Nephron progenitor cell (in vitro differentiated cells): ENCODE results near the gene WDR48.

Experiments
- DNase-seq: peaks from one replicate; pipeline ENCODE4 v3.0.0; 2021
- H3K27ac Mint-ChIP-seq: 2 replicates; pipeline ENCODE4 v1.8.0; 2021; ENCODE audit warnings: mild to moderate bottlenecking, moderate library complexity, mixed read lengths
- H3K27me3 Mint-ChIP-seq: 2 replicates; pipeline ENCODE4 v1.8.0; 2021; ENCODE audit warnings: mild to moderate bottlenecking, low read depth, mixed read lengths; ENCODE audit not compliant: poor library complexity
- H3K36me3 Mint-ChIP-seq: 2 replicates; pipeline ENCODE4 v1.8.0; 2021; ENCODE audit warnings: low read depth, mixed read lengths
- H3K4me1 Mint-ChIP-seq: 2 replicates; pipeline ENCODE4 v1.8.0; 2021; ENCODE audit warnings: mixed read lengths
- H3K4me3 Mint-ChIP-seq: 2 replicates; pipeline ENCODE4 v1.8.0; 2021; ENCODE audit warnings: mild to moderate bottlenecking, moderate library complexity, mixed read lengths
- H3K9me3 Mint-ChIP-seq: 2 replicates; pipeline ENCODE4 v1.8.0; 2021; ENCODE audit warnings: mild to moderate bottlenecking, moderate library complexity, mixed read lengths
- TF ChIP-seq, protein P1 (sequence below): fragments of 200-600 bp; sonication (generic); IDR thresholded peaks from 2 replicates; pipeline ENCODE4 v1.5.0; 2021; ENCODE audit warnings: antibody characterized with exemption

WDR48 gene

DNA sequence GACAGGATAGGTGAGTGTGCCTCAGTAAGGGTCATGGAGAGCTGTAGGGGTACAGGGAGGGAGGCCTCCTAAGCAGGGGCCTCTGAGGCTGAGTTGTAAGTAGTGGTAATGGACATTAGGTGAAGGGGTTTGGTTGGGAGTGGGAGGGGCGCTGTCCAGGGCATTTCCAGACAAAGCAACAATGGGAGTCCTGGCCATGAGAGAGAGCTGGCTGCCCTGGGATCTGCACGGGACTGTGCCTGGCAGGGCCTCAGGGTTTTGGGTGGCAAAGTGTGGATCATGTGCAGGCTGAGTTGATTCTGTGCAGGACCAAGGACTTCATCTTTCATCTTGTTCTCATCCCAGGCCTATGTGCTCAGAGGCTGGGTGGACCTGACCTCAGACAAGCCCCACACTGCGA, 60.3 kb downstream of the WDR48 start:
- H3K27ac Mint-ChIP-seq, result no peak overlapping the region
- no peak for DNase-seq
- no peak overlapping the region for H3K4me3 Mint-ChIP-seq

DNA sequence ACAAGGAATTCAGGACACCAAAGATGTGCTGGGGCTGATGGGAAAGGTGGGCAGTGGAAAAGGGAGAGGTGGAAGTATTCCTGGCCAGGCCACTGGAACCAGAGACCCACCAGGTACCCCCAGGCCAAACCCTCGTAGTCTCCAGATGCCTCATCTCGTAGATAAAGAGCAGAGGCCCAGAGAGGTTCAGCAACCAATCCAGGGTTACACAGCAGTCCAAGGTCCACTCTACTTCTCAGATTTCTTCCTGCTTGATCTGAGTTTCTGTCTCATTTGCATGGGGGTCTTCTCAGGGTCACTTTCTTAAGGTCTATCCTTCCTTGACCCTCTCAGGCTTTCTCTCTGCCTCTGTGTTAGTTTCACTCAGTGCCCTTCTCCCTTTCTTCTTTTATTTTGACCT, 60.7 kb downstream of the WDR48 start:
- TF ChIP-seq, protein P1, sequence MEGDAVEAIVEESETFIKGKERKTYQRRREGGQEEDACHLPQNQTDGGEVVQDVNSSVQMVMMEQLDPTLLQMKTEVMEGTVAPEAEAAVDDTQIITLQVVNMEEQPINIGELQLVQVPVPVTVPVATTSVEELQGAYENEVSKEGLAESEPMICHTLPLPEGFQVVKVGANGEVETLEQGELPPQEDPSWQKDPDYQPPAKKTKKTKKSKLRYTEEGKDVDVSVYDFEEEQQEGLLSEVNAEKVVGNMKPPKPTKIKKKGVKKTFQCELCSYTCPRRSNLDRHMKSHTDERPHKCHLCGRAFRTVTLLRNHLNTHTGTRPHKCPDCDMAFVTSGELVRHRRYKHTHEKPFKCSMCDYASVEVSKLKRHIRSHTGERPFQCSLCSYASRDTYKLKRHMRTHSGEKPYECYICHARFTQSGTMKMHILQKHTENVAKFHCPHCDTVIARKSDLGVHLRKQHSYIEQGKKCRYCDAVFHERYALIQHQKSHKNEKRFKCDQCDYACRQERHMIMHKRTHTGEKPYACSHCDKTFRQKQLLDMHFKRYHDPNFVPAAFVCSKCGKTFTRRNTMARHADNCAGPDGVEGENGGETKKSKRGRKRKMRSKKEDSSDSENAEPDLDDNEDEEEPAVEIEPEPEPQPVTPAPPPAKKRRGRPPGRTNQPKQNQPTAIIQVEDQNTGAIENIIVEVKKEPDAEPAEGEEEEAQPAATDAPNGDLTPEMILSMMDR, result no peak
- peaks cover 3% of the 10 kb centered on the region for H3K27me3 Mint-ChIP-seq
- no peak overlapping the region for H3K27ac Mint-ChIP-seq
- H3K9me3 Mint-ChIP-seq, result no peaks in the 10 kb centered on the region
- H3K4me3 Mint-ChIP-seq, result no peak overlapping the region
- H3K36me3 Mint-ChIP-seq, result no peaks in the 10 kb centered on the region
- H3K4me1 Mint-ChIP-seq, result peaks cover 18% of the 10 kb centered on the region
- DNase-seq, result no peak

More for the DNA sequence above, 60.3 kb downstream of the WDR48 start:
- Mint-ChIP-seq H3K27me3 (peaks cover 3% of the 10 kb centered on the region), H3K4me1 (peaks cover 18% of the 10 kb centered on the region), H3K36me3 (no peaks in the 10 kb centered on the region), H3K9me3 (no peaks in the 10 kb centered on the region)
- TF ChIP-seq, protein P1, result no peak

DNA sequence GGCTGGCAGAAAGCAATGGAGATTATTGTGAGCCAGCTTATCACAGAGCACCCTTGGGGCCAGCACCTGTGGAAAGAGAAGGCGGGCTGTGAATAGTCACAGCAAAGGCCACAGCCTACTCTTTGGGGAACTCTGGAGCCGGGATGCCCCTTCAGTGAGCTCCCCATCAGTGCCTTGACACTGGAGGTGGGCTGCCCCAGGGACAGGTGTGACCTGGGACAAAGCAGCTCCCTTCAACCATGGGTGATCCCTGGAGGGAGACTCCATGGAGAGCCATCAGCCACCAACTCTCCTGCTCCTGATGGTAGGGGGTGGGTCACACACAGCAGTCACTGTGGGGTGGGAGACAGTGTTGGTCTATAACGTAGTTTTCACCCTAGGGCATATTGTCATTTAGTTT, 61.5 kb downstream of the WDR48 start:
- no peaks in the 10 kb centered on the region for H3K36me3 Mint-ChIP-seq
- no peak overlapping the region for H3K4me3 Mint-ChIP-seq
- TF ChIP-seq, protein P1, result no peak
- H3K9me3 Mint-ChIP-seq, result no peaks in the 10 kb centered on the region
- no peak overlapping the region for H3K27ac Mint-ChIP-seq
- H3K4me1 Mint-ChIP-seq, result peaks cover 11% of the 10 kb centered on the region
- DNase-seq, result no peak
- H3K27me3 Mint-ChIP-seq, result peaks cover 3% of the 10 kb centered on the region

DNA sequence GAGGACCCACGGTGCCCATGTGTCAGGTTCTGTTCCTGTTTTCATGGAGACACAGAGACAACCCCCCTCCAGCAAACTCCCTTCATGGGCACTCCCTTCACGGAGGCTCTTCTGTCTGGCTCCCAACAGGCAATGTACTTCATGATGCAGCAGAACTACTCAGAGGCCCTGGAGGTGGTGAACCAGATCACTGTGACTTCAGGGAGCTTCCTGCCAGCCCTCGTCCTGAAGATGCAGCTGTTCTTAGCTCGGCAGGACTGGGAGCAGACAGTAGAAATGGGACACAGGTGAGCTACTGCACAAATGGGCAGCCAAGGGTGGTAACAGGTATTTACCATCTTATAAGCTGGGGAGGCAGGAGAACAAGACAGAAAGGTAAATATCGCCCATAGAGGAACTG, 62.6 kb downstream of the WDR48 start:
- H3K4me3 Mint-ChIP-seq, result no peak overlapping the region
- peaks cover 3% of the 10 kb centered on the region for H3K27me3 Mint-ChIP-seq
- peaks cover 5% of the 10 kb centered on the region for H3K4me1 Mint-ChIP-seq
- H3K9me3 Mint-ChIP-seq, result no peaks in the 10 kb centered on the region
- DNase-seq, result no peak
- TF ChIP-seq, protein P1, result no peak
- no peak overlapping the region for H3K27ac Mint-ChIP-seq
- no peaks in the 10 kb centered on the region for H3K36me3 Mint-ChIP-seq

DNA sequence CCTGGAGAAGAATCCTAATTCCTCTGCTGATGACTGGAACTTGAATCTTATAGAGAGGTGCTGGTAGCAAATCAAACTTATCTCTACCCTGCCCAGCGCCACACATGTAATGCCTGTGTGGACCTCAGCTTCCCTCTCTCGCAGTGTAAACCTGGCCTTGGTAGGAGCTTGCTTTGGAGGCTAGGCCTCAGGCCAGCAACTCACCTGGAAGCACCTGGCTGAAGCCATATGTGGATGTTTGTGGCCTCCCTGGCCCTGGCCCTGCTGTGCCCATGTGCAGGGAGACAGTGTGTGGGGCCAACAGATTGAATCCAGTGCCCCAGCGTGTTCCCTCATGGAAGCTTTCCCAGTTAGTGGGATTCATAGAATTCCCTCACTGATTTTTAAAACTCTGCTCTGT, 64.1 kb downstream of the WDR48 start:
- no peaks in the 10 kb centered on the region for H3K9me3 Mint-ChIP-seq
- no peak for DNase-seq
- no peak overlapping the region for H3K27ac Mint-ChIP-seq
- H3K4me1 Mint-ChIP-seq, result peaks cover 5% of the 10 kb centered on the region
- peaks cover 4% of the 10 kb centered on the region for H3K27me3 Mint-ChIP-seq
- TF ChIP-seq, protein P1, result no peak
- H3K4me3 Mint-ChIP-seq, result no peak overlapping the region
- no peaks in the 10 kb centered on the region for H3K36me3 Mint-ChIP-seq

DNA sequence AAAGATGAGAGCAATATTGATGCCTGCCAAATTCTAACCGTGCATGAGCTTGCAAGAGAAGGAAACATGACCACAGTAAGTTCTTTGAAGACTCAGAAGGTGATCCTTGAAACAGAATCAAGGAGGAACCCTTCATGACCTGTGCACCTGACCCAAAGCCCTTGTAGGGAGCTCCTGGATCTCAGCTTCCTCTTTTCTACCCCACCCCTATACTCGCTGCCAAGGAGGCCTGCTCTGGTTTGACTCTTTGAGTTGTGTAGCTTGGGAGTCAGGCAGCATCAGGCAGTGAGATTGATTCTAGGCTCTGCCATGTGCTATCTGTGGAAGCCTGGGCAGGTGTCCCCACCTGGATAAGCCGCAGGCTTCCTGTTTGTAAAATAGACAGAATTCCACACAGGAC, 66.3 kb downstream of the WDR48 start:
- no peak overlapping the region for H3K4me3 Mint-ChIP-seq
- no peaks in the 10 kb centered on the region for H3K9me3 Mint-ChIP-seq
- peaks cover 8% of the 10 kb centered on the region for H3K27me3 Mint-ChIP-seq
- TF ChIP-seq, protein P1, result no peak
- H3K4me1 Mint-ChIP-seq, result peaks cover 16% of the 10 kb centered on the region
- DNase-seq, result no peak
- peak overlapping the region; percentile 81 for H3K27ac Mint-ChIP-seq
- H3K36me3 Mint-ChIP-seq, result peaks cover 5% of the 10 kb centered on the region
